ENCODE measurements around the gene ZFP1. TPM values are rescaled to one million over a fixed set of nuclear protein-coding genes. Genes with fewer than 3 reads are reported as not detected.
A peak's percentile ranks its signal among the peaks of the same experiment; 100 is the strongest.

The ZFP1 gene
- total and polyA plus RNA-seq, 2 experiments from 2014 or later: 9.4 to 14.4 TPM

DNA sequence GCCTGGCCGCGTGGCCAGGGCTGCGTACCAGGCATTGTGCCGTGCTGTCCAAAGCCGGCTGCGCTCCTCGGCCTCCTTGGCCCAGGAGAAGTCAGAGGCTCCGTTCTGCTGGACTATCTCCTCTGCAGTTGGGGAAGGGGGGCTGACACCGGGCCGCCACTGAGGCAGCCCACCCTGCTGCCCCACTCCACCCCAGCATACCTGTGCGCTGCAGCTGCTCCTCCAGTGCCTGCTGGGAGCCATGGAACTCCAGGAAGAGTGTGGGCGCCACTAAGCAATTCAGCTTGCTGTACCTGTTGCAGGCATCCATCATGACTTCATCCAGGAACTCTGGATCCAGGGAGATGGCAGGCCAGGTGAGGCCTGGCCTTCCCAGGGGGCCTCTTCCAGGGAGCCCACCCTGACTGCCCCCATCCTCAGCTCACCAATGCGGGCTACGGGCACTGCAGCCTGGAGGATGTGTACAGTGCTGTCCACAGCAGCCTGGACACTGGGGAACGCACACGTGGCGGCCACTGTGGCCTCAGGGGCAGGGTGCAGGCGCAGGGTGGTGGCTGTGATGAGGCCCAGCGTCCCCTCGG lies 34.7 kb upstream of the ZFP1 start:
- Histone ChIP-seq H3K27ac (no peak overlapping the region), H2AFZ (no peak overlapping the region), H3K9me3 (ENCODE audit: low read depth) (no peaks in the 10 kb centered on the region), H3K4me2 (no peak overlapping the region), H4K20me1 (ENCODE audit: insufficient read depth, poor library complexity, severe bottlenecking) (no peaks in the 10 kb centered on the region), H3K36me3 (replicated peaks; ENCODE audit: insufficient read depth, low read depth) (no peaks in the 10 kb centered on the region), H3K4me1 (ENCODE audit: insufficient read depth) (peaks cover 22% of the 10 kb centered on the region), H3K4me3 (no peak overlapping the region), H3K9me2 (replicated peaks; ENCODE audit: insufficient read depth) (no peaks in the 10 kb centered on the region), H3K27me3 (no peaks in the 10 kb centered on the region), H3K79me2 (no peaks in the 10 kb centered on the region)
- WGBS (ENCODE audit: low lambda C conversion rate, missing lambda C conversion rate): 93% methylated on average over 18 of the region's 20 CpGs
- DNase-seq (ENCODE audit: low spot score): no peak
- TF ChIP-seq, protein P1, sequence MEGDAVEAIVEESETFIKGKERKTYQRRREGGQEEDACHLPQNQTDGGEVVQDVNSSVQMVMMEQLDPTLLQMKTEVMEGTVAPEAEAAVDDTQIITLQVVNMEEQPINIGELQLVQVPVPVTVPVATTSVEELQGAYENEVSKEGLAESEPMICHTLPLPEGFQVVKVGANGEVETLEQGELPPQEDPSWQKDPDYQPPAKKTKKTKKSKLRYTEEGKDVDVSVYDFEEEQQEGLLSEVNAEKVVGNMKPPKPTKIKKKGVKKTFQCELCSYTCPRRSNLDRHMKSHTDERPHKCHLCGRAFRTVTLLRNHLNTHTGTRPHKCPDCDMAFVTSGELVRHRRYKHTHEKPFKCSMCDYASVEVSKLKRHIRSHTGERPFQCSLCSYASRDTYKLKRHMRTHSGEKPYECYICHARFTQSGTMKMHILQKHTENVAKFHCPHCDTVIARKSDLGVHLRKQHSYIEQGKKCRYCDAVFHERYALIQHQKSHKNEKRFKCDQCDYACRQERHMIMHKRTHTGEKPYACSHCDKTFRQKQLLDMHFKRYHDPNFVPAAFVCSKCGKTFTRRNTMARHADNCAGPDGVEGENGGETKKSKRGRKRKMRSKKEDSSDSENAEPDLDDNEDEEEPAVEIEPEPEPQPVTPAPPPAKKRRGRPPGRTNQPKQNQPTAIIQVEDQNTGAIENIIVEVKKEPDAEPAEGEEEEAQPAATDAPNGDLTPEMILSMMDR (IDR thresholded peaks at IDR 0.05; ENCODE audit: poor library complexity): no peak
- TF ChIP-seq EZH2 (IDR thresholded peaks at IDR 0.05; ENCODE audit: borderline replicate concordance) (no peak), EZH2phosphoT487 (IDR thresholded peaks at IDR 0.05; ENCODE audit: low read depth, severe bottlenecking, unreplicated experiment) (no peak)

DNA sequence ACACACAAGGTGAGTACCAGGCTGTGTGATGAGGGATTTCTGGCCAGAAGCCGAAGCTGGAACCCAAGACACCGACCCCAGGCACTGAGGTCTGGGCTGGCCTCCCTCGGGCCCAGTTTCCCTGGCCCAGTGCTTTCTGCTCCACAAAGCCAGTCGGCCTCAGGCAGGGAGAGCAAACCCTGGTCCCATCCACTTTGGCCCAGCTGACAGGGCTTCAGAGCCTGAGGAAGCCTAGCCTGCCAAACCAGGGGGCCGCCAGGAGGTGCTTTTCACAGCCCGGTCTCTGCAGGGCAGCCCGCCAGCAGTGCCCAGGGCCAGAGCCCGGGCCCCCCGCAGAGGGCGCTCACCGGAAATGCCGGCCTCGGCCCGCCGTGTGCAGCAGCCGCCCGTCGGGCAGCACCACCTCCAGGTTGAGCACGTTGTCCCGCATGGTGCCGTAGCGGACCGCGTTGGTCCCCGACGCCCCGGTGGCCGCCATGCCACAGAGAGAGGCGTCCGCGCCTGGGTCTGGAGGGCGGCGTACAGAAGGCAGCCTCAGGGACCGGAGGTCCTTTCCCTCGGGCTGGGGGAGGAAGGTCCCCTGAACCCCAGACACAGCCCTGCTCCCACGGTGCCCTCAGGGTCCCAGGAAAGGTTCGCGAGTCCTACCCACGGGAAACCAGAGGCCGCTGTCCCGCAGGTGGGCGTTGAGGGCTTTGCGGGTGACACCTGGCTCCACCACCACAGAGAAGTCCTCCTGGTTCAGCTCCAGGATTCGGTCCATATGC lies 34.0 kb upstream of the ZFP1 start:
- Histone ChIP-seq H3K4me3 (no peak overlapping the region), H3K4me2 (no peak overlapping the region), H3K9me2 (replicated peaks; ENCODE audit: insufficient read depth) (no peaks in the 10 kb centered on the region), H3K27me3 (no peaks in the 10 kb centered on the region), H4K20me1 (ENCODE audit: insufficient read depth, poor library complexity, severe bottlenecking) (no peaks in the 10 kb centered on the region), H3K36me3 (replicated peaks; ENCODE audit: insufficient read depth, low read depth) (no peaks in the 10 kb centered on the region), H3K27ac (no peak overlapping the region), H2AFZ (no peak overlapping the region), H3K9me3 (ENCODE audit: low read depth) (no peaks in the 10 kb centered on the region), H3K4me1 (ENCODE audit: insufficient read depth) (peaks cover 14% of the 10 kb centered on the region), H3K79me2 (no peaks in the 10 kb centered on the region)
- WGBS (ENCODE audit: low lambda C conversion rate, missing lambda C conversion rate): 95% methylated on average over 44 of the region's 44 CpGs
- TF ChIP-seq, protein P1 (IDR thresholded peaks at IDR 0.05; ENCODE audit: poor library complexity): no peak
- TF ChIP-seq EZH2phosphoT487 (IDR thresholded peaks at IDR 0.05; ENCODE audit: low read depth, severe bottlenecking, unreplicated experiment) (no peak), EZH2 (IDR thresholded peaks at IDR 0.05; ENCODE audit: borderline replicate concordance) (no peak)
- no peak for DNase-seq (ENCODE audit: low spot score)

DNA sequence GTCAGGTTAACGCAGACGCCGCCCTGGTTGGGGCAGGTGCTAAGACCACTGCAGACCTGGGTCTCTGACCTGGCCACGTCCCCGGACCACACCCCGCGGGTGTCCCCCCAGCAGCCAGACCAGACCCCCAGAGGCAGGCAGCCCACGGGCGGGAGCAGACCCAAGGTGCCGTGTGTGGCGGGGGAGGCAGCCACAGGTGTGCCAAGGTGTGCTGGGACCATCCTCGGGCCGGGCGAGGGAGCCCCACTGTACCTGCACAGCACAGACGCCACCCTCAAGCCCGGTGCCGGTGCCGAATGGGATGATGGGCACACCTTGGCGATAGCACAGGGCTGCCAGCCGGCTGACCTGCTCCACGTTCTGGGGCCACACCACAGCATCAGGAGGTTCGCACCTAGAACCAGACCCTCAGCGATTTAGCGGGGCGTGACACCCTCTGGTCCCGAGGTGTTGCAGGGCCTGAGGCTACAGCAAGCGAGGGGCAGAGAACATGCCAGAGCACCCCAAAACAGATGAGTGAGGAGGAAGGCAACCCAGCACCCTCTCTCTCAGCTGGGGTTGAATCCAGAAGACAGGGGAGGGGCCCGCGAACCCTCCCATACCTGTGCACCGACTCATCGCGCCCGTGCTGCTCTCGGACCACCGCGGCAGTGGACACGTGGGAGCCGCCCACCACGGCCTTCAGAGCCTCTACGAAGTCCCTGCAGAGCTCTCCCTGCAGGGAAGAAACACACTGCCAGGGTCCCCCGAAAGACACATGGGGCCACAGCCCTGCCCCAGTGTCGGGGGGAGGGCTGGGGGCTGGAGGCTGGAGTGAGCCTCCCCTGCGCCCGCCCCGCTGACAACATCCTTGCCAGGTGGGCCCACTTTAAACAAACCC lies 33.1 kb upstream of the ZFP1 start:
- H3K4me2 ChIP-seq: peak overlapping the region; percentile 74
- H2AFZ ChIP-seq: no peak overlapping the region
- DNase-seq (ENCODE audit: low spot score): no peak
- H3K4me1 ChIP-seq (ENCODE audit: insufficient read depth): peaks cover 6% of the 10 kb centered on the region
- H3K4me3 ChIP-seq: no peak overlapping the region
- no peak for TF ChIP-seq EZH2 (IDR thresholded peaks at IDR 0.05; ENCODE audit: borderline replicate concordance)
- no peak for TF ChIP-seq EZH2phosphoT487 (IDR thresholded peaks at IDR 0.05; ENCODE audit: low read depth, severe bottlenecking, unreplicated experiment)
- TF ChIP-seq, protein P1 (IDR thresholded peaks at IDR 0.05; ENCODE audit: poor library complexity): no peak
- WGBS (ENCODE audit: low lambda C conversion rate, missing lambda C conversion rate): 93% methylated on average over 42 of the region's 45 CpGs
- no peak overlapping the region for H3K27ac ChIP-seq
- H3K27me3 ChIP-seq: no peaks in the 10 kb centered on the region
- H3K79me2 ChIP-seq: peaks cover 5% of the 10 kb centered on the region
- H3K9me3 ChIP-seq (ENCODE audit: low read depth): no peaks in the 10 kb centered on the region
- no peaks in the 10 kb centered on the region for H4K20me1 ChIP-seq (ENCODE audit: insufficient read depth, poor library complexity, severe bottlenecking)
- no peaks in the 10 kb centered on the region for H3K9me2 ChIP-seq (replicated peaks; ENCODE audit: insufficient read depth)
- no peaks in the 10 kb centered on the region for H3K36me3 ChIP-seq (replicated peaks; ENCODE audit: insufficient read depth, low read depth)
